Choroid plexus epithelial cell (primary cell): ENCODE measurements around the gene ADK.

Experiments used
- DNase-seq: peaks from one replicate; pipeline ENCODE4 v3.0.0-alpha.2; 2010; ENCODE audit warnings: low read depth
- H3K4me3 ChIP-seq: 2 replicates; pipeline ENCODE4 v1.5.1; 2011; ENCODE audit warnings: low read depth, mild to moderate bottlenecking, control low read depth, low read length, moderate library complexity
- TF ChIP-seq, protein P1 (sequence below): conservative IDR thresholded peaks from 2 replicates; pipeline ENCODE4 v1.5.1; 2011; ENCODE audit warnings: low read depth, mild to moderate bottlenecking, control low read depth, inconsistent platforms, low read length, moderate library complexity

ADK gene

DNA sequence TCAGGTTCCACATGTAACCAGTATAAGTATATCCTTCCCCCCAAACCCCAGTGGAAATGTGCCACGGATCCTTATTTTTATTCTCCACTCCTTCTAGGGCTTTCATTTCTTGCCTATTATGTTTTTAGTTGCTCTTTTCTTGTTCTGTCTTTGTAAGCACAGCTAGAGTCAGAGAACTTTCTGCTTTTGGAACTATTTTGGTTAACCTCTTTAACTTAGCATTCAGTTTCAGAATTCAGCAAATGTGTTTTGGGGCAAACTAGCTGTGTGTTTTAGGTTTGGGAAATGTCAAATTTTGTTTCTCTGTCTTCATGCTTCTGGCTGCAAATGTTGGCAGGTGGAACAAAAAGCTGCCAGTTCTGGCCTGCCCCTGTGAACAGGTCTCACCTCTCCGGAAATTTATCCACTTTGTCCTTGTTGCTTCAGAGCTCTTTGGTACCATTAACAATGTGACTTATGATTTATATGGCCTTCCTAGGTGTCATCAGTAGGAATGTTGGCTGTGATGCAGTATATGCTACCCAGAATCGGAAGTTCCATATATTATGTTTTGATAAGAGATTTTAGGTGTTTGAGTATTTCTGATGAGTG lies 156.1 kb downstream of the ADK start:
- no peak for DNase-seq
- TF ChIP-seq, protein P1, sequence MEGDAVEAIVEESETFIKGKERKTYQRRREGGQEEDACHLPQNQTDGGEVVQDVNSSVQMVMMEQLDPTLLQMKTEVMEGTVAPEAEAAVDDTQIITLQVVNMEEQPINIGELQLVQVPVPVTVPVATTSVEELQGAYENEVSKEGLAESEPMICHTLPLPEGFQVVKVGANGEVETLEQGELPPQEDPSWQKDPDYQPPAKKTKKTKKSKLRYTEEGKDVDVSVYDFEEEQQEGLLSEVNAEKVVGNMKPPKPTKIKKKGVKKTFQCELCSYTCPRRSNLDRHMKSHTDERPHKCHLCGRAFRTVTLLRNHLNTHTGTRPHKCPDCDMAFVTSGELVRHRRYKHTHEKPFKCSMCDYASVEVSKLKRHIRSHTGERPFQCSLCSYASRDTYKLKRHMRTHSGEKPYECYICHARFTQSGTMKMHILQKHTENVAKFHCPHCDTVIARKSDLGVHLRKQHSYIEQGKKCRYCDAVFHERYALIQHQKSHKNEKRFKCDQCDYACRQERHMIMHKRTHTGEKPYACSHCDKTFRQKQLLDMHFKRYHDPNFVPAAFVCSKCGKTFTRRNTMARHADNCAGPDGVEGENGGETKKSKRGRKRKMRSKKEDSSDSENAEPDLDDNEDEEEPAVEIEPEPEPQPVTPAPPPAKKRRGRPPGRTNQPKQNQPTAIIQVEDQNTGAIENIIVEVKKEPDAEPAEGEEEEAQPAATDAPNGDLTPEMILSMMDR, result no peak
- no peak overlapping the region for H3K4me3 ChIP-seq

DNA sequence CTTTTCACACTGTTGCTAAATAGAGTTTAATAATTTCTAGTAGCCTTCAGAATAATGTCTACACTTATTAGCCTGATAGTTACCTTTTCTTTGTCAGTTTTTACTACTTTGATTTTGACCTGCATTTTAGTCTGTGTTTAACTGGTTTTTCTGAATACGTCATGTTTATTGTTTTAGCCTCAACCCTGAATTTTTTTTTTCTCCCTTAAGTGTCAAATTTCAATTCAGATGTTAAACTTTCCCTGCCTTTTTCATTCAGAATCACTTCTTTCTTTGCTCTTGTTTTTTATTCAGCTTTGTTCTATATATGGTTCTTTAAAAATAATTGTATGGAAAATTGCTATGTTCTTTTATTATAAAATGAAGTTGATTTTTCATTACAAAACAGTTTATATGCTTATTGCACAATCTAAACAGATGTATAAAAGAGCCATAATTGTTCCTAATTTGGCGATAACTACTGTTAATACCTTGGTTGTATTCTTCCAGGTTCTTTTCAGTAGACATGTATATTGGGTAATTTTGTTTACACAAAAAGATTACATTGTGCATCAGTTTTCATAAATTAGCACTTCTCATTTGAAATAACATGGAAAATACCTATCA lies 159.7 kb downstream of the ADK start:
- DNase-seq, result peak; percentile 40
- TF ChIP-seq, protein P1, result no peak
- H3K4me3 ChIP-seq, result no peak overlapping the region

DNA sequence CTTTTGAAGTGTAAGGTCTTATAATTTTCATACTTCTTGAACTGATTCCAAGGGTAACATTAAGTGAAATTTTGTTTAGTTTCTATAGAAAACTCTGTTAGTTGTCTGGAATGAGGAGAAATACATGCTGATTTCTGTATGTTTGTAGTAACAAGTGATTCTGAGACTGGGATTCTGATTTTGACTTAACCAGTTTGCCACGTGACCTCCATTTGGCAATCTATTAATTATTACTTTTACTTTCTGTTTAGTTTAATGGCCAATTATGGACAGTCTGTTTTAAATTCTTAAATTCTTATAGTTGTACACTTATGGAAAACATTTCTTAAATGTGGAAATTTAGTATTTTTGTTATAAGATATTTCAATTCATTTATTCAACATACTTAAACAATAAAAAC lies 163.1 kb downstream of the ADK start:
- H3K4me3 ChIP-seq, result no peak overlapping the region
- peak; percentile 37 for DNase-seq
- TF ChIP-seq, protein P1, result no peak

DNA sequence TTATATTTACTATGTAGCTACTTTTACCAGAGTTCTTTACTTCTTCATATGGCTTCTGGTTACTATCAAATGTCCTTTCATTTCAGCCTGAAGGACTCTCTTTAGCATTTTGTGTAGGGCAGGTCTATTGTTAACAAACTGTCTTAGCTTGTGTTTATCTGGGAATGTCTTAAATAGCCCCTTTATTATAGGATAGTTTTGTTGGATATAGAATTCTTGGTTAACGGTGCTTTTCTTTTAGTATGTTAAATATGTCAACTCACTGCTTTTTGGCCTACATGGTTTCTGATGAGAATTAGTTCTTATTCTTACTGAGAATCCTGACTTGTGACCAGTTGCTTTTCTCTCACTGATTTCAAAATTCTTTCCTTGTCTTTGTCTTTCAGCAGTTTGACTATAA lies 169.0 kb downstream of the ADK start:
- TF ChIP-seq, protein P1, result no peak
- DNase-seq, result no peak
- H3K4me3 ChIP-seq, result no peak overlapping the region

DNA sequence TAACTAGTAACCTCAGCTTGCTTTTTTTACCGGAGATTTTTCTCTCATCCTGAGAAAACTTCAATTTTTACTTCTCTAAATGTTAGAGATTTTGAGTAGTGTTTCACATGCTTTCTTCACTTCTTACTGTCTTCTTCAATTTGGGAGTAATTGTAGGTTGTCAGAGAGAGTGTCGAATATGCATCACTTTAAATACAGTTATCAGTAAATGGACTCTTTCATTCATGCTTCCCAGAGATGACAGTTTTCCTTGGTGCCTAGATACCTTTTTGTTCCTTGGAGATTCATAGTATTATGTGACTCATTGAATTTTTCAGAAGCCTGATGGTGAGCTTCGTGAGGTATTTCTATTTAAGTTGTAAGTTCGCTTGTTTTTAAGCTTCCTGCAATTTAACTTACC lies 169.7 kb downstream of the ADK start:
- H3K4me3 ChIP-seq, result no peak overlapping the region
- no peak for DNase-seq
- TF ChIP-seq, protein P1, result no peak

DNA sequence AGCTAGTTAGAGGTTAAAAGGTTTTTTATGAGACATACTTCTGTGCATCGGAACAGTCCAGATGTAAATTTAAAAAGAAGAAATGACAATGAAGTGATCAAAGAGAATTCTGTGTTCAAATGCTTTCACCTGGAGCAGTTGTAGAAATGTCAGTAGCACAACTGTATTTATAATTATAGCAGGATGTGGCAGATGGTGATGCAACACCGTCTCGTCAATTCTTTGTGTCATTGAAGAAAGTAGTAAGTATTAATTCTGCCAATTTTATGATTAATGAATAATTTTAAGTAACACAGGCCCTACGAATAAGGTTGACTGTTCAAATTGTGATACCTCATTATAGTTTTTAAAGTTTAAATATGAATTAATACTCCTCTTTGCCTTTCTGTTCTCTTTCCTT lies 171.1 kb downstream of the ADK start:
- H3K4me3 ChIP-seq, result no peak overlapping the region
- no peak for DNase-seq
- TF ChIP-seq, protein P1, result no peak

DNA sequence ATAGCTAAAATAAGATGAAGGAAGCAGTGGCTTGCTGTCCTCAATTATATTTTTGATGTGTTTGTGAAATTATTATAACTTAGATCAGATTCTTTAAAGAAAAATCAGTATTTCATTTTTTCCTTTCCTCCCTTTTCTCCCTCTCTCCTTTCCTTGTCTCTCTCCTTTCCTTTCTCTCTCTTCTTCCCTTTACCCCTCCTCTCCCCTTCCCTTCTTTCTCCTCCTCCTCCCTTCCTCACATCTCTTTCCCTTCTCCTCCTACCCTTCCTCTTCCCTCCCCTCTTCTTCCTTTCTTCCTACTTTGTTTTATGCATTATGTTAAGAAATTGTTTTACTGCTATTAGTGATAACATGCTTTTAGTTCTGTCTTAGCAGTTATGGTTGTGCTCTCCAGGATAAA lies 171.5 kb downstream of the ADK start:
- DNase-seq, result no peak
- TF ChIP-seq, protein P1, result no peak
- no peak overlapping the region for H3K4me3 ChIP-seq
